22Rv1 (cell line): ENCODE results near the gene CHMP3.

Experiments
- H3K27ac ChIP-seq: fragments of 450-650 bp; 2 replicates; pipeline ENCODE4 v1.5.1; 2017
- ZFX ChIP-seq: fragments of 450-650 bp; IDR thresholded peaks from 2 replicates; pipeline ENCODE4 v1.6.1; 2017; ENCODE audit warnings: antibody characterized with exemption, borderline replicate concordance
- TF ChIP-seq, protein P1 (sequence below): fragments of 450-650 bp; IDR thresholded peaks from 2 replicates; pipeline ENCODE4 v1.5.1; 2017; ENCODE audit warnings: mild to moderate bottlenecking

The CHMP3 gene

GRCh38 chr2:86492048-86492453 is 71.2 kb downstream of the CHMP3 start:
- TF ChIP-seq ZFX = no peak
- TF ChIP-seq, protein P1, sequence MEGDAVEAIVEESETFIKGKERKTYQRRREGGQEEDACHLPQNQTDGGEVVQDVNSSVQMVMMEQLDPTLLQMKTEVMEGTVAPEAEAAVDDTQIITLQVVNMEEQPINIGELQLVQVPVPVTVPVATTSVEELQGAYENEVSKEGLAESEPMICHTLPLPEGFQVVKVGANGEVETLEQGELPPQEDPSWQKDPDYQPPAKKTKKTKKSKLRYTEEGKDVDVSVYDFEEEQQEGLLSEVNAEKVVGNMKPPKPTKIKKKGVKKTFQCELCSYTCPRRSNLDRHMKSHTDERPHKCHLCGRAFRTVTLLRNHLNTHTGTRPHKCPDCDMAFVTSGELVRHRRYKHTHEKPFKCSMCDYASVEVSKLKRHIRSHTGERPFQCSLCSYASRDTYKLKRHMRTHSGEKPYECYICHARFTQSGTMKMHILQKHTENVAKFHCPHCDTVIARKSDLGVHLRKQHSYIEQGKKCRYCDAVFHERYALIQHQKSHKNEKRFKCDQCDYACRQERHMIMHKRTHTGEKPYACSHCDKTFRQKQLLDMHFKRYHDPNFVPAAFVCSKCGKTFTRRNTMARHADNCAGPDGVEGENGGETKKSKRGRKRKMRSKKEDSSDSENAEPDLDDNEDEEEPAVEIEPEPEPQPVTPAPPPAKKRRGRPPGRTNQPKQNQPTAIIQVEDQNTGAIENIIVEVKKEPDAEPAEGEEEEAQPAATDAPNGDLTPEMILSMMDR = no peak
- H3K27ac ChIP-seq = no peak overlapping the region

- H3K27ac ChIP-seq = no peak overlapping the region
- TF ChIP-seq, protein P1 = no peak
- no peak for TF ChIP-seq ZFX
These were observed 72.2 kb downstream of the CHMP3 start for GRCh38 chr2:86491088-86491487.

DNA sequence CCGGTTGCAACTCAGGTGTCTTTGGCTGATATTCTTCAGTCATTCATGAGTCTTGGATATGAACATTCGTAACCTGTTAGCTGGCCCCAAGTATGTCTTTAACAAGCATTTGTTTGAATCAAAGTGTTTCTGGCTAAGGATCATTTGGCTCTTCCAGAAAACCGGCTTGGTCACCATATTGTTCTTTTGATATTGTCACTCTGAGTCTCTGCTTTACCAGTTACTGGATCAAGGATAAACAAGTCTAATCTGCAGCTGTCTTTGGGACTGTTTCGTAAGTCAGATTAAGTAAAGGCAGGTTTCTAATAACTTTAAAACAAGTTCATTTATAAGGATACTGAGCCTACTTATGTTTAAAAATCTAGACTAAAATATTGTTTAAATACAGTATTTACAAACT is 73.0 kb downstream of the CHMP3 start:
- TF ChIP-seq ZFX = no peak
- TF ChIP-seq, protein P1 = no peak
- no peak overlapping the region for H3K27ac ChIP-seq

- TF ChIP-seq, protein P1 = no peak
- no peak for TF ChIP-seq ZFX
- H3K27ac ChIP-seq = no peak overlapping the region
These were observed 73.7 kb downstream of the CHMP3 start for GRCh38 chr2:86489542-86489941.

DNA sequence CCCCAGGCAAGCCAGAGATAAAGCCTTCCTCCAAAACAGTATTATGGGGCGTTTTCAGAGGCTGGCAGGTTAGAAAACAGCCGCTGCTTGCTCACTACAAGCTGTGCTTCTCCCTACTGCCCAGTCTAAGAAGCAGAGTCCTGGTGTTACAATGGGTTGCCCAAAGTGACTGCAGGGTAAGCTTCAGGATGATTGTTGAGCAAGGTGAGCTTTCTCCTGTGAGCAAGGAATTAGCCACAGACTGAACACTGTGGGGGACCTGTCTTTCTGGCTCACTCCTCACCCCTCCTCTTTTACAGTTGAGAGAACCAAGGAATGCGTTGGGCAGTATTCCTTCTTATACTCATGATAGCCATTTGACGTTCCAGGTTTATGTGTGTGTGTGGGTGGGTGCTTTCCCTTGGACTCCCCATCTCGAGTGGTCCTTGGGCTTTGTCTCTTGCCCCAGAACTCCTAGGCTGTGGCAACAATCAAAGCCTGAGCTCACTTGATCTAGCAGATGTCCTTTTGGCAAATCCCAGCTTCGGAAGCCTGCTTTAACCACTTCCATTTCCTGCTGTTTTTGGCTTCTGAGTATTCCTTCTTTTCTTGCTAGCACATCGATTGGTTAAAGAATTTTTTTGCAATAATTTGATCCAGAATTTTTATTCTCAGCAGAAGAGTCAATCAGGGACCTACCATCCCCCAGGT is 74.5 kb downstream of the CHMP3 start:
- TF ChIP-seq ZFX = no peak
- TF ChIP-seq, protein P1 = no peak
- no peak overlapping the region for H3K27ac ChIP-seq

GRCh38 chr2:86487062-86487461 is 76.2 kb downstream of the CHMP3 start:
- TF ChIP-seq ZFX = no peak
- TF ChIP-seq, protein P1 = peak; percentile 27
- H3K27ac ChIP-seq = no peak overlapping the region

DNA sequence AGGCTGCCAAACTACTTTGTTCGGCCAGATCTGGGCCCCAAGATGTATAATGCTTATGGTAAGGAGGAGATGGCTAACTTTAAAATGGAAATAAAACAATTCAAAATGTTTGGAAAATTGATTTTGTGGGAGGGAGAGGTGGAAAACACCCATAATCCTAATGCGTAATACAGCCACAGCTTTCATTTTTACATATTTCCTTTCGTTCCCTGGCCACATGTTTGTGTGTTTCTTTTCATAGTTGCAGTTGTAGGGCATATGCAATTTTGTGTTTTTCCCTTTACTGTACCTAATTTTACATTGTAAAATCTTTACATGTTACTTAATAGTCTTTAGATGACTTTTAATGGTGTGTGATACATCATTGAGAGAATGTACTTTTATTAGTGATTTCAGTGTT is 77.4 kb downstream of the CHMP3 start:
- no peak overlapping the region for H3K27ac ChIP-seq
- TF ChIP-seq ZFX = no peak

- H3K27ac ChIP-seq = no peak overlapping the region
- TF ChIP-seq, protein P1 = no peak
- TF ChIP-seq ZFX = no peak
These were observed 78.1 kb downstream of the CHMP3 start for GRCh38 chr2:86485103-86485502.
